GM19467 (cell line): ENCODE data around the gene DNAH17.

Experiments
- ATAC-seq: cut with Tn5 transposase; IDR thresholded peaks from one replicate; pipeline ENCODE4 v1.9.1; 2021; ENCODE audit warnings: mild to moderate bottlenecking, moderate library complexity; ENCODE audit not compliant: unreplicated experiment

DNAH17 gene

DNA sequence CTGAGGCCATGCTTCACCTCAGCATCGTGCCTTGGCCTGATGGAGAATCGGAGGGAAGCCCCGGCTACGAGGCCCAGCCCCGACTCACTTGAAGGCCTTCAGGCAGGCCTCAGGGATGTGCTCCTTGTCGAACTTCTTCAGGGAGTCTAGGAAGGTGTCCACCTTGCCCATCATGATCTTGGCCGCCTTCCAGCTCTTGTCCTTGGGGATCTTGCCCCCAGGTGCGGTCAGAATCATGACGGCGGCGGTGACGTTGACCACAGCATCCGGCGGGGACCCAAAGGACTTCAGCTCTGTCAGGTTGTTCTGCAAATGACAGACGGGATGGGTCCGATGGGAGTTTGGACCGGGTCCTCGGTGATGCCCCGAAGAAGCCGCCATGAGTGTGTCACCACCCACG is 117.5 kb downstream of the DNAH17 start:
- ATAC-seq: no peak

DNA sequence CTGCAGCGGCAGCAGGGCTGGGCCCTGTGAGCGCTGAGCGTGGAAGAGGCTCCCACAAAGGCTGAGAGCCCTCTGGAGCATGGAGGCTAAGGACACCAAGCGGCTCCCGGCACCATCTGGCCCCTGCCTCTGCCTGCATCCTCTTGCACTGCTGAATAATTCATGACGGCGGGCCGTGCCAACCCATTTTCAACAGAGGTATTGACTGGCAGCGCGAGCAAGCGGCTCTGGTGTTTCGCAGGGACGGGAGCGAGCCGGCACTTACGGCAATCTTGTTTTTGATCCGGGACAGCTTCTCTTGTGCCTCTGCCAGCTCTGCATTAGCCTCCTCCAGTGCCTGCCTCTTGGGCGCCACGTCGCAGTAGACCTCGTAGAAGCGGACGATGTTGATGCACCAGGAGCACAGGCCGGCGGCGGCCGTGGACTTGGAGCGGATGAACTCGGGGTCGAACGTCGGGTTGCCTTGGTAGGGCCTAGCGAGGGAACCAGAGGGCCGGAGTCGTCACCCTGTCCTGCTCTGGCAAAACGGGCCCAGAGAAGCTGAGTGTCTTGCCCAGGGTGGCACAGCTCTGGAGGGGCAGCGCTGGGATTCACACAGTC is 118.4 kb downstream of the DNAH17 start:
- no peak for ATAC-seq

DNA sequence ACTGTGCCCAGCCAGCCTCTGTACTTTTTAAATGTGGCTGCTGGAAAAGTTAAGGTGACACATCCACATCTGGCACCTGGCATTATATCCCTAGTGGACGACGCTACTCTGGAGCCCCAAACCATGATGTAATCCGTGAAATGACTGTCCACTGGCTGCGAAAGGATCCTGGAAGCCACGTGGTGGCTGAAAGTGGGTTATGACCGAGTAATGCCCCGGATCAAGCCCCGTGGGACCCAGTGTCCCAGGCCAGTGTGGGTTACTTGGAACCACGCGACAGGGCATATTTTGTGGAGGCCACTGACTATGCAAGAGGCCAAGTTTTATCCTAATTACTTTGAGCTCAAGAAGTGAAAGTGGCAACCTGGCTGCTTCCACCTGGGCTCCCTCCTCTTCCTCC is 119.1 kb downstream of the DNAH17 start:
- no peak for ATAC-seq

DNA sequence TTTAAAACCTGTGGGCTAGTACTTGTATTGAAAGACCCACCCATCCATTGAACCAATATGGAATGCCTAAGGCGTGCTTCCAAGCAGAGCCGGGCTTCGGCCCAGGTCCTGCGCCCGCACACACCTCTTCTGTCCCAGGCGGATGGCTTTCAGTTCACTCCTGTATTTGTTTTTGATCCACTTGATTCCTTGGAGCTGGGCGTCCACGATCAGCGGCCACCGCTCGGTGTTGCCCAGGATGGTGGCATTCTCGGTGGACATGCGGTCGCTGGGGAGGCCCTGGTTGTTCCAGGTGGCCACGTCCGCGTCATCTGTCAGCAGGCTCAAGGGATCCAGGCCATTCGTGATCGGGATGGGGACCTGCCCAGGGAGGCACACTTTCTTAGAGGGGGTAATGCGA is 122.8 kb downstream of the DNAH17 start:
- no peak for ATAC-seq

DNA sequence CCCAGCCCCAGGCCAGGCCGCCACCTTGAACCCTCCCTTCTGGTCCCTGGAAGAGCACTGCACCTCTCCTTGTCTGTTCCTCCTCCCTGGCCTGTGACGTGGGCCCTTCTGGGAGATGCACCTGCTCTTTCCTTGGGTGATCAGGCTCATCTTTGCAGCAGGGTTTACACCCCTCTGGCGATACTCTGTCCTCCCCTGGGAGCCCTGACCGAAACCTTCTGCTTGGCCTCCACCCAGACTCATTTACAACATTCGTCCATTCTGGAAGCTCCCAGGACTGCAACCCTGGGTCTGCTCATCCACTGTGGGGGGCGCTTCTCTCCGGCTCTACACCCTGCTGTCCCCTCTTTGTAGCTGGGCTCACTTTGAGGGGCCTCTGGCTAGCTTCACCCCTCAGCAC is 125.4 kb downstream of the DNAH17 start:
- no peak for ATAC-seq

DNA sequence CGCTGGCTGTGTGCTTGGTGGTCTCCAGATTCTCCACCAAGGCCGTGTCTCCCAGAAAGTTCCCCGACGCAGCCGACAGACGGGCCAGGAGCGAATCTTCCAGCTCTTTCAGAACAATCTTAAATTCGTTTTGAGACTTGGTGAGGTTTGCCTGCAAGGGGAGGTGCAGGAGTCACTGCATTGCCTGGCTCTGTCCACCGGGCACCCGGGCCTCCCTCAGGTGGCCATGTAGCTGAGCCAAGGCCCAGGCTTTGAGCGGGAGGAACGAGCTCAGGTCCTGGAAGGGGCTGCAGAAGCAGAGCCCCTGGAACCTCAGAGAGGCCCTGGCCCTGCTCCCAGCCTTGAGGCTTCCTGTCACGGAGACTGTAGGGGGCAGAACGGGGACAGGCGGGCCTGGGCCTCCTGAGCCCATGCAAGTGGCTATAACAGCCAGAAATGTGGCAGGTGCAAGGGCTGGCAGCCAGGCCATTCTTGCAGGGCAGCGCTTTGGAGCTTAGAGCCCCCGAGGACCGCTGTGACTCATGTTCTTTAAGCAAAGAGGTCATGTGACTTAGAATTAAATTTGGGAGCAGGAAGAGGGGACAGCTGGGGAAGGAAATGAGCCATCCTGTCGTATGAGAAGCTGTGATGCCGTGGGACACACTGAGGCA is 126.4 kb downstream of the DNAH17 start:
- no peak for ATAC-seq

DNA sequence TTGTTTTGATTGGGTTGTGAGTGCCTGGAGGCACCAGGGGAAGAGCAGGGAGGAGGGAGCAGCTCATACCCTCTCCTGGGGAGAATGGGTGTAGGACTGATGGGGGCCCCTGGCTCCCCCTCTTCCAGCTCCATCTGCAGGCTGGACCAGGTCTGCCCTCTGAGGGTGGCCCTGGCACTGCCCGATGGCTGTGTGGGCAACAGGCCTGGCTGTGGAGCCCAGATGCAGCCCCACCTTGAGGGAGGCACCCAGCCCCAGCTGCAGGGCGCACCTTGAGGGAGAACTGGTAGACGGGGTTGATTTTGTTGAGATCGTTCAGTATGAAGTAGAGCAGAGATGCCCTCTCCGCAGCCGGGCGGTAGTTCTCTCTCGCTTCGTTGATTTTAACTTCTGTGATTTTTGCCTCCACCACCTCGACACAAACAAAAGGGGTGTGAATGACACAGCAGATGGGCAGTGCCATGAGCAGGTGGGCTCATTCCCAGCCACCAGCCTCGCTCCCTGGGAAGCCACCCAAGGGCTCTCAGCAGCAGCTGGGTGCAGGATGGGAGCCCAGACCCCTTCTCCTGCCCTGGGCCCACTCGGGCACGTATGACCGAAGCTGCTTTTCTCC is 127.1 kb downstream of the DNAH17 start:
- no peak for ATAC-seq

DNA sequence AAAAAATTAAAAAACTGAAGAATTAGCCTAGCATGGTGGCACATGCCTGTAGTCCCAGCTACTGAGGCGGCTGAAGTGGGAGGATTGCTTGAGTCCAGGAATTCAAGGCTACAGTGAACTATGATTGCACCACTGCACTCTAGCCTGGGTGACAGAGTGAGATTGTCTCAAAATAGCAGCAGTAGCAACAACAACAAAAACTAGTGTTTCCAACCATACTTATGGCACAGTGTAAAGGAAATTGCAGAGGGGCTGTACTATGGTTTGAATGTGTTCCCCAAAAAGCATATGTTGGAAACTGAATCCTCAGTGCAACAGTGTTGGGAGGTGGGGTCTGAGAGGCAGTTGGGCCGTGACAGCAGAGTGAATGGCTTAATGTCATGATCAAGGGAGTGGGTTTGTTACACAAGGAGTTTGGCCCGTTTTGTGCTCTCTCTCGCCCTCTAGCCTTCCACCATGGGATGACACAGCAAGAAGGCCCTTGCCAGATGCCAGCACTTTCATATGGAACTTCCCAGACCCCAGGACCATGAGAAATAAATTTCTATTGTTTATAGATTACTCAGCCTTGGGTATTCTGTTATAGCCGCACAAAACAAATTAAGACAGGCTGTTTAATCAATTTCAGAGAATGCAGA is 128.7 kb downstream of the DNAH17 start:
- no peak for ATAC-seq

DNA sequence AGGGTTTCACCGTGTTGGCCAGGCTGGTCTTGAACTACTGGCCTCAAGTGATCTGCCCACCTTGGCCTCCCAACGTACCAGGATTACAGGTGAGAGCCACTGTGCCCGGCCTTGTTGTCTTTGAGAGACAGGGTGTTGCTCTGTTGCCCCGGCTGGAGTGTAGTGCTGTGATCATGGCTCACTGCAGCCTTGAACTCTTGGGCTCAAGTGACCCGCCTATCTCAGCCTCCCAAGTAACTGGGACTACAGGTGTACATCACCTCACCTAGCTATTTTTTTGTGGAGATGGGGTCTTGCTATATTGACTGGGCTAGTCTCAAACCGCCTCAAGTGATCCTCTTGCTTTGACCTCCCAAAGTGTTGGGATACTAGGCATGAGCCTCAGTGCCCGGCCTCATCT is 130.4 kb downstream of the DNAH17 start:
- no peak for ATAC-seq

DNA sequence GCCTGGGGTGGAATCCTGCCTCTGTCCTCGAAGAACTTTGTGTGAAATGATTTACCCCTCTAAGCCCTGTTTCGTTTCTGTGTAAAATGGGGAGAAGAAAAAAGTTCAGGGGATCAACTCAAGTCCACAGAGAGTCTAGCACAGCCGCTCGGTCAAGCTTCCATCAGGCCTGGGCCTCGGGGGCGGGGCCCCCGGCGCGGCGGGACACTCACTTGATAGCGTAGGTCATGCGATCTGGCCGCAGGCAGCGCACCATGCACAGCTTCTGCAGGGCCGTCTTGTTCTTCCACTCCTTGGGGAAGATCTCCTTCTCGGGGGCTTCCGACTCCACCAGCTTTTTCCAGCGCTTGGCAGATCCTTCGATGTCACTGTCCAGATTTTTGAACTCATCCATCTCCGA is 132.8 kb downstream of the DNAH17 start:
- no peak for ATAC-seq

DNA sequence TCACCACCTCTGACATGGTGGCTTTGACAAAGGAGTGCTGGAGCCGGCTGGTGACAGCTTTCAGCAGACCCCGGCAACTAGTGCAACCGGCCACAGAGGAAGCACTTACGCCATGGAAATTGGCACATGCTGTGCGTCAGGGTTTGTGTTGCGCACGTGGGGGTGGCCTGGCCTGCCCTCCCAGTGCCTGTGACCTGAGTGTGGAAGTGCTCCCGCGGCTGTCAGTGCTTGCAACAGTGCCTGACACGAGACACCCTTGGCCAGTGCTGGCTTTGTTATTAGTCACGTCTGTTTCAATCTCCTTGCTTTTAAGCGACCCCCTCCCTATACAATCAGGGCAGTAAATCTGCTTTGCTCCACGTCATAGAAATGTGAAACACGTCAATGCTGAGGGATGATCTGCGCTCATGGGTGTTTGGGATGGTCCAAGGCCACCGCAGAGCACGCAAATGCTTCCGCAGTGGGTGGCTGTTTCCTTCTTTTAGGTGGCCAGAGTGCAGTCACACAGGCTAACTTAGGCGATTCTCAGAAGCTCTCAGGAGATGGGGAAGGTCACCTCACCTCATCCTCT is 134.5 kb downstream of the DNAH17 start:
- no peak for ATAC-seq

DNA sequence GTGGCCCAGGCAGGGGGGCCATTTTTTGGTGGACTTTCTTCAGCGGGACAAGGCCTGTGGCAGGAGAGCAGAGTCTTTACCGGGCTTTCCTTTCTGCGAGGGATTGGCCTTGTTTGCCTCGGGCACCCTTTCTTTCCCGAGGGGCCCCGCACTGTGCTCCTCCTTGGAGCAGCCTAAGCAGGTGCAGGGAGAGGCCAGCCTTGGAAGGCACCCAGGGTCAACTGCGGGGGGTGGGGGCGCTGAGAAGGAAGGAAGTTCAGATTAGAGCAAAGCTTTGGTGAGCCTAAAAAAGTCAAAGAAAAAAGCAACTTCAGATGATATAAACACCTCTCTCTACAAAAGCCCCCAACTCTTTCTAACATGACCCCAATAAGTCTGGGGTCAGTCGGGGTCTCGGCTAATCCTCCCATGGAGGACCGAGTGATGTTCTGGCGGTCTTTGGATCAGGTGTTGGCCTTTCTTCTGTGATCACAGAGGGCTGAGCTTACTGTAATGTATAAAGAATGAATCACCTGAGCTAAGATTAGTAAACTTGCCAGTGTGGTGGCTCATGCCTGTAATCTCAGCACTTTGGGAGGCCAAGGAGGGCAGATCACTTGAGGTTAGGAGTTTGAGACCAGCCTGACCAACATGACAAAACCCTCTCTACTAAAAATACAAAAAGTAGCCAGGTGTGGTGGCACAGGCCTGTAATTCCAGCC is 135.8 kb downstream of the DNAH17 start:
- no peak for ATAC-seq

DNA sequence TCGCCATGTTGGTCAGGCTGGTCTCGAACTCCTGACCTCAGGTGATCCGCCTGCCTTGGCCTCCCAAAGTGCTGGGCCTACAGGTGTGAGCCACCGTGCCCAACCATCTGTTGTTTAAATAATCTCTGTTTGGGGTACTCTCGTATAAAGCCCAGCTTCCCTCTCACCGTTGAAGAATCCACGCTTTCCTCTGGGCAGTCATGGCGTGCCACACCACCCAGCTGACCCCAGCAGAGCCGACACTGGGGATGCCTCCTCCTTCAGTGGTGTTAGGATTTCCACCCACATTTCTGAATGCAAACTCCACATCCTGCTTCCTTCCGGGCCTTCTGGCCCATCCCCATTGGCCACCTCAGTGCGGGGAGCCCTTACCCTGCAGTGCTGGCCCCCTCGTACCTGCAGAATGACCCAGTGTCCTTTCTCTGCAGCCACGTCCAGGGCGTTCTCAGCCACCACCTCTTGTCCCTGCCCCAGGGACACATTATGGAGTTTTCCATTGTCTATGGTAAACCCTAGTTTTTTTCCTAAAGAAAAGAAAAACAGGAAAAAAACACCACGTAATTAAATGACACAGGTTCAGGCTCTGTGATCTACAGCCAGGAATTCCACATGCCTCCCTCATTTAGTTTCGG is 138.4 kb downstream of the DNAH17 start:
- no peak for ATAC-seq

DNA sequence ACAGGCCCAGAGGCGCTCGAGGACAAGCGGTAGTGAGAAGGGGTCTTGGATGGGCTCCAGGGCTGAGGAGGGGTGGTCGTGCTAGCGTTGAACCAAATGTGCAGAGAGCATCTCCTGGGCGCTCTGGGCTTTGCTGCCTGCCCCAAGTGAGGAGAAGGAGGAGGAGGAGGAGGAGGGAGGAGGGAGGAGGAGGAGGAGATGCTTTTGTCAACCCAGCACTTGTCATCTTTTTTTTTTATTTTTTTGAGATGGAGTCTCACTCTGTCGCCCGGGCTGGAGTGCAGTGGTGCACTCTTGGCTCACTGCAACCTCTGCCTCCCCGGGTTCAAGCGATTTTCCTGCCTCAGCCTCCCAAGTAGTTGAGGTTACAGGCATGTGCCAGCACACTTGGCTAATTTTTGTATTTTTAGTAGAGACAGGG is 138.9 kb downstream of the DNAH17 start:
- no peak for ATAC-seq

DNA sequence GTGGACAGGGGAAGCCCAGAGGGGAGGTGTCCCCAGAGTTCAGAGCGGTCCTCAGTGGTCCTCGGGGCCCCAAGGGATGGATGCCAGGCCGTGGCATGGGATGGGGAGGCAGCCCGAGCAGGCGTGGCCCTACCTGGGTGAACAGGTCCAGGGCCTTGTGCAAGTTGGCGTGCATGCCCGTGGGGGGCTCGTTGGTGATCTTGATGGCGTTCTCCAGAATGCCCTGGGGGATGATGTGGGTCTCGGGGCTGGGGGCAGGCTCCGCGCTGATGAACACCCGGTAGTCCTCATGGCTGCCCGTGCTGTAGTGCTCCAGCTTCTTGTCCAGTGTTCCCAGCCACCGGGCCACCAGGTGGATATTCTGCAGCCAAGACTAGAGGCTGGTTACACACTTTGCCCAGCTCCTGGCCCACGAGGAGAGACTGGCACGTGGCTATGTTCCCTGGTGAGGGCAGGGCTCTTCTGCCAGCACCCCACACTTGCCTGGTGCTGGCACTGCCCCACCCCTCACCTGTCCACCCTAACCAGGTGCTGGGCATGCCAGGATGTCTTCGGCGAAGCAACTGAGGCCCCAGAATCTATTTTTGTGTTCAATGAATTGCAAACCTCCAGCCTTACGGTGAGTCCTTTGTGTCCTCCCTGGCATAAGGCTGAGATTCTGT is 139.6 kb downstream of the DNAH17 start:
- no peak for ATAC-seq

DNA sequence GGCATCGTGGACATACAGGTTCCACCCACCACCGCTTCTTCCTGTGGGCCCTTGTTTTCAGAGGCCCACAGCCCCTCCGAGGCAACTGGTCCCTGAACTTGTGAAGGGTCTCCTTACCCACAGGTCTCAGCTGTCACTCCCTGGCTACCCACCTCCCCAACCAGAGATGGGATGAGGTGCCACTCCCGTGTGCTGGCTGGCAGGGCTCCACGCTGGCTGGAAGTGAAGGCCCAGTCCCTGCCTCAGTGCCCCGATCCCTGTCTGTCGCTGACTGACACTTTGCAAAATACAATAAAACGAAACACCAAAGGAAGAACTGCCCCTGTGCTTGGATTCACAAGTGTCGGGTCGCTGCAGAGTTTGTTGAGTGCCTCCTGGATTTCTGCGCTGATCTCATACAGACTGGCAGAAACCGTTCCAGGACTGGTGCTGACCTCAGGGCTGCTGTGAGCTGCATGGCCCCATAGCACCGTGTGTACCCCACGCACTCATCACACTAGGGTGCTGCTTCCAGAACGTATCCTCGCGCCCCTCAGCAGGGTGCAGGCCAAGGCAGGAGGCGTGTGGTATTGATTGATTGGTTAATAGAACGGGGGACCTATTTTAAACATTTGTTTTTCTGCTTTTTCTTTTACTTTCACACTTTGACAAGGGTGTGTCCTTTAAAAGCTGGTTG is 141.7 kb downstream of the DNAH17 start:
- ATAC-seq: no peak

DNA sequence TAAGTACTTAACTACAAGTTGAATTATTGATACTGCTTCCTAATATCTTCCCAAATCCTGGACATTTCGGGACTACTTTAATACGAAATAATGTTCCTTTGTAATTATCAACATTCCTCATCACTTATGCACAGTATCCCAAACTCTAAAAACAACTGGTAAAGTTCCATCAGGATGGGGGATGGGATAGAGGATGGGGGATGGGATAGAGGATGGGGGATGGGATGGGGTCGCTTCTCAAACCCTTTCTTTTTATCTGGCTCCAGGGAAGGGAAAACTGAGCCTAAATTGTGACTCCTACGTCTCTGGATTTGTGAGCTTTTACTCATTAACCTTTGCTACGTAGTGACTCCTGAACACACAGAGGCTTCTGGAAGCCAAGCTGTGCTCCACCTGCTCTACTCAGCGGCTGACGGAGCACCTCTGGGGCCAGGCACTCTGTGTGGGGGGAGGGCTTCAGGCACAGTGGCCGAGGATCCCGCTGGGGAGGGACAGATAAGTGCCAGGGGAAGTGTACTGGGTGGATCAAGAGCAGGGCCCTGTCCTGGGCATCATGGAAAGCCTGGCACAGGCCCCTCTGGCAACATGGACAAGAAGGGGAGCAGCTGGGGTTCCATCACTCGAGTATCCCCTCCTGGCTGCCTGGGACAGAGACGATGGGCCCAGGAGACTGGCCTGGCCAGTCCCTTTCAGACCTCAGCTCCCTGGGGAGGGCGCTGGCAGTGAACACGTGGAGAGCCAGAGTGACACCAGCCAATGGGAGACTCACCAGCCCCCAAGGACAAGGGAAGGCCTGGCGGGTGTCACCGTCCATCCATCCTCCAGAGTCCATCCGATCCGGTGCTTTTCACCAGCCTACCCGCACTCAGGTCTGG is 142.5 kb downstream of the DNAH17 start:
- no peak for ATAC-seq

DNA sequence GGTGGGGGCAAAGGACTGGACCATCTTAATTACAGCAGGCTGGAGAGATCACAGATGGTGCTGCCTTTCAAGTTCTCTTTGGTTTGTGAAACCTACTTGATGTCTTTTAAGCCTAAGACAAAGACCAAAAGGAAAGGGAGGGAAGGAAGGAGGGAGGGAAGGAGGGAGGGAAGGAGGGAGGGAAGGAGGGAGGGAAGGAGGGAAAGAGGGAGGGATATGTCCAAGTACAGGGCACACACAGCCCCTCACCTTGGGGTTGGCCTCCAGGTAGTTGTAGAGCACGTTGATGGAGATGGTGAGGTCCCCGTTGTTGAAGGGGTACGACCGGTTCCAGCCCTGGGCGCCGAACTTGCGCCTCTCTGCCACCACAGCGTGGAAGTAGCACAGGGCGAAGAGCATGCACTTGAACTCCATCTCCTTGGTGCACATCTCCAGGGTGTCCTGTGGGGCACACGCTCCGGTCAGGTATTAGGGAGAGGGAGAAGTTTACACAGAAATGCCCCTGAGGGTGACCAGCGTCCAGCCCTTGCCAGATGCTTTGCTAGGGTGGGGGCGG is 143.3 kb downstream of the DNAH17 start:
- no peak for ATAC-seq
